ENCODE results near the gene COL21A1.

- TF ChIP-seq EZH2phosphoT487 (IDR thresholded peaks at IDR 0.05; ENCODE audit: borderline replicate concordance, low read length) (no peak), CTCF (IDR thresholded peaks at IDR 0.05; ENCODE audit: low read depth, low read length, poor library complexity, severe bottlenecking) (no peak)
Measured at GRCh38 chr6:56009636-56010035, 237.7 kb downstream of the COL21A1 start.
